Upper lobe of right lung (tissue), 1 donor: ENCODE data around the gene BCAP31. TPM values are rescaled to one million over a fixed set of nuclear protein-coding genes. Genes with fewer than 3 reads are reported as not detected.
"Not testable (repeated sequence)": the region's sequence is repeated elsewhere in the genome, so short reads cannot be mapped to it uniquely, and the experiment has no call there.

ENCODE experiments used
- ATAC-seq: fragments of 200-7000 bp; cut with Tn5 transposase; one replicate; pipeline ENCODE4 v1.9.1; 2020; ENCODE audit warnings: mild to moderate bottlenecking, moderate library complexity
- DNase-seq: peaks from one replicate; pipeline ENCODE4 v3.0.0-alpha.2; 2020
- H3K27ac ChIP-seq: fragments of 200-600 bp; one replicate; pipeline ENCODE4 v1.8.0; 2022
- H3K27me3 ChIP-seq: fragments of 200-600 bp; one replicate; pipeline ENCODE4 v1.8.0; 2022; ENCODE audit warnings: mild to moderate bottlenecking
- H3K36me3 ChIP-seq: fragments of 200-600 bp; one replicate; pipeline ENCODE4 v1.8.0; 2022
- H3K4me1 ChIP-seq: fragments of 200-600 bp; one replicate; pipeline ENCODE4 v1.8.0; 2022
- H3K4me3 ChIP-seq: fragments of 200-600 bp; one replicate; pipeline ENCODE4 v1.8.0; 2022; ENCODE audit warnings: mild to moderate bottlenecking
- H3K9me3 ChIP-seq: fragments of 200-600 bp; one replicate; pipeline ENCODE4 v1.8.0; 2022
- intact Hi-C: fragments of 100-400 bp; cut with DNase I; formaldehyde crosslinking; loops from one replicate; pipeline ENCODE4 v1.11.0; 2022
- total RNA-seq: library from RNA; stranded (reverse); fragmentation: NEBNext Ultra II Directional; extraction: Animal tissue kit (Norgen Biotek cat#: 25700); gene quantifications from one replicate; pipeline ENCODE4 v1.2.1, GENCODE V29; 2021
- TF ChIP-seq, protein P1 (sequence below): fragments of 200-600 bp; IDR thresholded peaks from one replicate; pipeline ENCODE4 v1.8.0; 2022; ENCODE audit warnings: antibody characterized with exemption
- donor health status: DM: no; HTN: yes; CAD: no; lungs with severe emphysema.

The BCAP31 gene
- total RNA-seq, 1 donor from 2014 or later, result 233 TPM

DNA sequence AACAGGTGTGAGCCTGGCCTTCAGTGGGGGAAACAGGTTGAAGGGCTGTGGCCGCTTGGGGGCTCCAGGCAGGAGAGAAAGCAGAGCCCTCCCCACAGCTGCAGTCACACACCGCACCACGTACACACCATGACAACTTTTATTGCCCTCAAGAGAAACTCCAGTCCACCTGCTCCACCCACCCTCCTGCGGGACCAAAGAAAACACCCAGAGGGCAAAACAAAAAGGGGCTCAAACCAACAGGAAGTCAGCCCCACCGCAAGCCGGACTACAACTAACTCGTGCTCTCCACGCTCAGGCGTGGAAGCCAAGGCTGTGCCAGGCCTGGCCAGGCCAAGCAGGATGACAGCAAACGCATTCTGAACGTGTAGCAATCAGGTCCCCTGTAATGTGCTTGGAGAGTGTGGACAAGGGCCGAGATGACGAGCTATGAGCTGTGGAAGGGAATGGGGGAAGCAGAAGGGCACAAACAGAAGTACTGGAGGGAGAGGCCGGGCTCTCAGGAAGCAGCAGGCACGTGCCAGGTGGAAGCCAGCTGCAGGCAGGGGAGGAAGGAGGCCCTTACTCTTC lies 23.7 kb downstream of the BCAP31 start:
- peaks cover 20% of the 10 kb centered on the region for H3K36me3 ChIP-seq
- intact Hi-C loops, result no loop called here
- no peaks in the 10 kb centered on the region for H3K9me3 ChIP-seq
- ATAC-seq (no peak), DNase-seq (no peak)
- no peak overlapping the region for H3K27ac ChIP-seq
- no peaks in the 10 kb centered on the region for H3K27me3 ChIP-seq
- no peaks in the 10 kb centered on the region for H3K4me1 ChIP-seq
- TF ChIP-seq, protein P1, sequence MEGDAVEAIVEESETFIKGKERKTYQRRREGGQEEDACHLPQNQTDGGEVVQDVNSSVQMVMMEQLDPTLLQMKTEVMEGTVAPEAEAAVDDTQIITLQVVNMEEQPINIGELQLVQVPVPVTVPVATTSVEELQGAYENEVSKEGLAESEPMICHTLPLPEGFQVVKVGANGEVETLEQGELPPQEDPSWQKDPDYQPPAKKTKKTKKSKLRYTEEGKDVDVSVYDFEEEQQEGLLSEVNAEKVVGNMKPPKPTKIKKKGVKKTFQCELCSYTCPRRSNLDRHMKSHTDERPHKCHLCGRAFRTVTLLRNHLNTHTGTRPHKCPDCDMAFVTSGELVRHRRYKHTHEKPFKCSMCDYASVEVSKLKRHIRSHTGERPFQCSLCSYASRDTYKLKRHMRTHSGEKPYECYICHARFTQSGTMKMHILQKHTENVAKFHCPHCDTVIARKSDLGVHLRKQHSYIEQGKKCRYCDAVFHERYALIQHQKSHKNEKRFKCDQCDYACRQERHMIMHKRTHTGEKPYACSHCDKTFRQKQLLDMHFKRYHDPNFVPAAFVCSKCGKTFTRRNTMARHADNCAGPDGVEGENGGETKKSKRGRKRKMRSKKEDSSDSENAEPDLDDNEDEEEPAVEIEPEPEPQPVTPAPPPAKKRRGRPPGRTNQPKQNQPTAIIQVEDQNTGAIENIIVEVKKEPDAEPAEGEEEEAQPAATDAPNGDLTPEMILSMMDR, result no peak
- H3K4me3 ChIP-seq, result no peak overlapping the region

DNA sequence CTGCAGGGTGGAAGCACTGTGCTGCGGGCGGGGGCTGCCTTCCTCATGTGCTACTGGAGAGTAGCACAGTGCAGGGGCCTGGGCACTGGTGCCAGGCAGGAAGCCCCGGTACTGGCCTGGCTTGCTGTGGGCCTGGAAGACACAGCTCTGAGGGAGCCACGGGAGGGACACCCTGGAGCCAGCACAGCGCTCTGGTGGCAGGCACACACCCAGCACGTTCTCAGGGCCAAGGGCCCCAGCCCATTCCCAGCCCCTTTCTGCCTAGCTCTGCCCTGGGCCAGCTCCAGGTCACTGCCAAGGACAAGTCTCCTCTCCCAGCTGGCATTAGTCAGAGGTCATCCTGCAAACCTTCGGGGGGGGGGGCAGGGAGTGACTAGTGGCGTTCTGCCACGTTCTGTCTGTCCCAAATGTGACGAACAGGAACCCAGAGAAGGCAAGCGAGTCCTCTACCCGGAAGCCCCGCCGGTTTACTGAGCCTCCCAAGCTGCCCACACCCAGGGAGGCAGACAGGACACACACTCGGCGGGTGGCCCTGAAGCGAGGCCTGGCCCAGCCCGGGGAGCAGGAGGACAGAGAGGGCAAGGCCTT lies 24.3 kb downstream of the BCAP31 start:
- H3K36me3 ChIP-seq, result peaks cover 20% of the 10 kb centered on the region
- H3K4me1 ChIP-seq, H3K27me3 ChIP-seq, intact Hi-C loops, H3K27ac ChIP-seq, H3K4me3 ChIP-seq, H3K9me3 ChIP-seq, DNase-seq, ATAC-seq: not testable (repeated sequence)

DNA sequence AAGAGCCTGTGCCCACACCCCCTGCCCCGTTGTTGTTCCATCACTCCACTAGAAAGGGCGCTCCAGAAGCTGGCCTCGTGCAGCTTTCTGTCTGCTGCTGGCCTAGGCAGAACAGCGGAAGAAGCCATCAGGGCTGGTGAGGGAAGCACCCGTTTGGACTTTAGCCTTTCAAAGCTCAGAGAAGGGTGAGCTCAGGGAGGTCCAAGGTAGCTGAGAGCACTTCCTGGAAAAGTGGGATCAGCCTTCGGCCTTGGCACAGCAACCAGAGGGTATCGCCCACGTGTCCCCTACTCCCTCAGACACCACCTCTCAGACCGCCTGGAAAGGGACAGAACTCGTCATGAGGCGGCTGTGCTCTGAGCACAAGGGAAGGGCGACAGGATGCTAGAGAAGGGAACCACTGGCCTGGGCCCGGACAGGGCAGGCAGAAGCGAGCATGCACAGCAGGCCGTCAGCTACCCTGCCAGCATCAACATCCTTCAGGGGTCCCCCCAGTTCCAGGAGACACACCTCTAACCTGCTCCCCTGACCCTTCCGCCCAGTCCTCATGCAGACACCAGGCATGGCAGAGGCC lies 24.9 kb downstream of the BCAP31 start:
- H3K4me1 ChIP-seq, intact Hi-C loops, H3K27me3 ChIP-seq, H3K27ac ChIP-seq, H3K4me3 ChIP-seq, H3K9me3 ChIP-seq, ATAC-seq, DNase-seq: not testable (repeated sequence)
- peaks cover 15% of the 10 kb centered on the region for H3K36me3 ChIP-seq

DNA sequence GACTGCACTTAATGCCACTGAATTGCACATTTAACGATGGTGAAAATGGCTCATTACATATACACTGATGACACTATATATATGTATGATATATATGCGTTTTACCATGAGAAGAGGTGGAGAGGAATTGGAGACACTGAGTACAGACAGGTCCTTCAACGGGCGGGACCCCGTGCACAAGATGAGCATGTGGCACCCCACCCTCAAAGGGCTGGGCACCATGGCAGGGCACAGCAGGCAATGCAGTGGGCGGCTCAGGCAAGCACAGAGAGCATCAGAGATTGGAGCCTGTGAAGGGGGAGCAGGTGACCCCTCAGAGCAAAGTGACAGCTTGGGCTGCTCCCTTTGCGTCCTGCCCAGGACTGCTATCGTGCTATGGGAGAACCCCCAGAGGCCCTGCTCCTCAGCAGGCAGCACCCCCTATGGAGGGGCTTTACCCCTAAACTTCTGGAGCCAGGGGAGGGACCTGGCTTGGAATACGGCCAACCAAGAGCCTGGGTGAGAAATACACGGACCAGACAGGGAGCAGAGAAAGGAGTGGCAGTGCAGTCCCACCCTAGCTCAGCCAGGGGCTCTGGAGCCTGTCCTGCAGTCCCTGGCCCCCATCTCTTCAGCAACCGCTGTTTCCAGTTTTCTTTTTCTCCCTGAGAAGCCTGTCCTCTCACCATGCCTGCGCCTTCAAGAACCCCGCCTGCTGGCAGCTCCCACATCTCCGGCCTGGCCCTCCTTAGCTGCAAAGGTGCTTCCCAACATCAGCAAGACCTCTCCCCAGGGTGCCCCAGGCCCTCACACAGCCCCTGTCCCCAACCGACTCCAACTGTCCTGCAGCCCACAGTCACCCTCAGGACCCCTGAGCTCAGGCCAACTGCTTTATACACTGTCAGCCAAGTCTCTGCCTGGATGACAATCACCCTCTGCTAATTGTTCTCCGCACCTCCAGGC lies 26.0 kb downstream of the BCAP31 start:
- Histone ChIP-seq H3K36me3 (peaks cover 12% of the 10 kb centered on the region), H3K27me3 (no peaks in the 10 kb centered on the region), H3K4me1 (no peaks in the 10 kb centered on the region), H3K9me3 (no peaks in the 10 kb centered on the region), H3K4me3 (no peak overlapping the region), H3K27ac (no peak overlapping the region)
- no peak for ATAC-seq
- intact Hi-C loops, result no loop called here
- DNase-seq, result no peak
- TF ChIP-seq, protein P1, result no peak

DNA sequence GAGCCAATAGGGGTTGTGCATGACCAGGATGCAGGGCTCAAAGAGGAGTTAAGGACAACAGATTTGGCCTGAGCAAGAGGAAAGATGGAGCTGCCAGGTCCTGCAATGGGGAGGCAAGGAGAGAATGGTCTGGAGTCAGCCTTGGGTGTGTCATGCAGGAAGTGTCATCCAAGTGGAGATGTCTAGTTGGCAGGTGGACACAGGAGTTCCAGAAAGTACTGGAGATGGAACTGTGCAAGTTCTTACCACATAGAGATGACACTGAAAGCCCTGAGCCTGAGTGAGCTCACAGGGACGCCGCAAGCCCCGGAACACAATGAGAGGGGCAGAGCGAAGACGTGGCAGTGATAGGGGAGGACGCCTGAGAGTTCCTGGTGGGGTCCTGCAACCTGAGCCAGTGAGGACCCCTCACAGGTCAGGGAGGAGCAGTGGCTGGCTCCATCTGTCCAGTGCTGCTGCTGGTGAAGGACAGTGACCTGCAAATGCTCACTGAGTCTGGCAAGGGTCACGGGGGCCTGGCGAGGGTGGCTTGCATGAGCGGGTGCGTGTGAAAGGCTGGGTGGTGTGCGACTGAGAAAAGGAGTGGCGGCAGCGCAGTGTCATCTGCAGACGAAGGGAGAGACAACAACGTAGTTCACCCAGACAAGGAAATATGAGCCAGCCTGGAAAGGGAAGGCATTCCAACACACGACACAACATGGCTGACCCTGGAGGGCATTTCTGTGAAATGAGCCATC lies 27.0 kb downstream of the BCAP31 start:
- intact Hi-C loops, result not testable (repeated sequence)
- H3K36me3 ChIP-seq, result peaks cover 12% of the 10 kb centered on the region

DNA sequence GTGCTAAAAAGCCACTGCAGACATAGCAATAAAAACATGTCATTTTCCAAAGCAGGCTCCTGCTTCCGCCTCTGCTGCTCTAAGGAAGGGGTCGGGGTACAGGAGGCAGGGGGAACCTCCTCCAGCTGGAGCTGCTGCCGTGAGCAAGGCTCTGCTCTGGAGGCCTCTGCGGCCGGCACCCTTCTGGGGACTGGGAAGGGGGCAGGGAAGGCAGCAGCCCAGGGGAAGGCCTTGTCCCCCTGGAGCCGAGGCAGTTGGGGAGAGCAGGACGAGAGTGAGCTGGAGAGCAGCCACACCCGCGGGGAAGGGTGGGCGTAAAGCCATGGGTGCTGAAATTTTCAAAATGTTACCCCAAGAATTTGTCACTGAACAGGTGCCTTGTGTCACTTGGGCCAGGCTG lies 27.6 kb downstream of the BCAP31 start:
- H3K4me1 ChIP-seq, H3K4me3 ChIP-seq, intact Hi-C loops, H3K36me3 ChIP-seq, H3K27ac ChIP-seq, DNase-seq, H3K27me3 ChIP-seq, H3K9me3 ChIP-seq, ATAC-seq: not testable (repeated sequence)

More for the DNA sequence above, 27.0 kb downstream of the BCAP31 start:
- not testable (repeated sequence) for H3K27ac ChIP-seq, H3K4me3 ChIP-seq, ATAC-seq, H3K9me3 ChIP-seq, H3K4me1 ChIP-seq, DNase-seq, H3K27me3 ChIP-seq

DNA sequence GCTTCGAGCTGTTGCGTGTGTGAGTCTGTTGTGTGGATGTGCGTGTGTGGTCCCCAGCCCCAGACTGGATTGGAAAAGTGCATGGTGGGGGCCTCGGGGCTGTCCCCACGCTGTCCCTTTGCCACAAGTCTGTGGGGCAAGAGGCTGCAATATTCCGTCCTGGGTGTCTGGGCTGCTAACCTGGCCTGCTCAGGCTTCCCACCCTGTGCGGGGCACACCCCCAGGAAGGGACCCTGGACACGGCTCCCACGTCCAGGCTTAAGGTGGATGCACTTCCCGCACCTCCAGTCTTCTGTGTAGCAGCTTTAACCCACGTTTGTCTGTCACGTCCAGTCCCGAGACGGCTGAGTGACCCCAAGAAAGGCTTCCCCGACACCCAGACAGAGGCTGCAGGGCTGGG lies 28.1 kb downstream of the BCAP31 start:
- ATAC-seq, result no peak
- intact Hi-C loops, result no loop called here
- no peak for DNase-seq
- no peak overlapping the region for H3K4me3 ChIP-seq
- no peaks in the 10 kb centered on the region for H3K27me3 ChIP-seq
- H3K36me3 ChIP-seq, result peaks cover 5% of the 10 kb centered on the region
- no peak overlapping the region for H3K27ac ChIP-seq
- no peaks in the 10 kb centered on the region for H3K4me1 ChIP-seq
- H3K9me3 ChIP-seq, result no peaks in the 10 kb centered on the region
- TF ChIP-seq, protein P1, result no peak
